BLaER1 treated with 17β-estradiol and CSF1 and Interleukin-3, amounts not matched to agents 10 nM and 100 nM (cell line): Measurements from ENCODE around the gene MTUS2.

ENCODE experiments used
- H3K27ac ChIP-seq, 11 experiments: shearing (Covaris generic); formaldehyde crosslinking; 2 replicates each; pipeline ENCODE4 v1.8.1; 2022
- H3K27me3 ChIP-seq, 11 experiments: shearing (Covaris generic); formaldehyde crosslinking; 2 replicates each; pipeline ENCODE4 v1.8.1; 2022
- H3K36me3 ChIP-seq, 11 experiments: shearing (Covaris generic); formaldehyde crosslinking; 2 replicates each; pipeline ENCODE4 v1.8.1; 2022
- H3K4me1 ChIP-seq, 10 experiments: shearing (Covaris generic); formaldehyde crosslinking; 2 replicates each; pipeline ENCODE4 v1.8.1; 2022
- H3K4me2 ChIP-seq, 11 experiments: shearing (Covaris generic); formaldehyde crosslinking; 2 replicates each; pipeline ENCODE4 v1.8.1; 2022
- H3K4me3 ChIP-seq, 10 experiments: shearing (Covaris generic); formaldehyde crosslinking; 2 replicates each; pipeline ENCODE4 v1.8.1; 2022
- H3K9ac ChIP-seq, 11 experiments: shearing (Covaris generic); formaldehyde crosslinking; 2 replicates each; pipeline ENCODE4 v1.8.1; 2022
- H3K9me3 ChIP-seq, 11 experiments: shearing (Covaris generic); formaldehyde crosslinking; replicated peaks in 1 of 11; 2 replicates each; pipeline ENCODE4 v1.8.1; 2022
- H4K20me1 ChIP-seq, 11 experiments: shearing (Covaris generic); formaldehyde crosslinking; 2 replicates each; pipeline ENCODE4 v1.8.1; 2022
- Cebpa-rat ChIP-seq, 11 experiments: shearing (Covaris generic); IDR thresholded peaks; 2 replicates each; pipeline ENCODE4 v1.8.1; 2022

MTUS2 gene

GRCh38 chr13:29487466-29488454 is 667.6 kb downstream of the MTUS2 start:
- H3K4me2 ChIP-seq: peak overlapping the region in 1 of 11 experiments; percentile 67; a peak in 1 of 22 replicates
- TF ChIP-seq Cebpa-rat (IDR thresholded peaks at IDR 0.05): no peak
- no peaks in the 10 kb centered on the region for H3K36me3 ChIP-seq
- H3K27me3 ChIP-seq: no peaks in the 10 kb centered on the region; a peak in 1 of 22 replicates
- H3K9ac ChIP-seq: no peak overlapping the region
- no peak overlapping the region for H3K27ac ChIP-seq
- H3K9me3 ChIP-seq: no peaks in the 10 kb centered on the region
- H3K4me3 ChIP-seq: no peak overlapping the region
- peaks cover 0 to 10% (median 5%) of the 10 kb centered on the region in 11 experiments; a peak in 9 of 22 replicates for H4K20me1 ChIP-seq
- H3K4me1 ChIP-seq: peaks cover 23 to 50% (median 34%) of the 10 kb centered on the region in 10 experiments

- peaks cover 3 to 28% (median 20%) of the 10 kb centered on the region in 10 experiments; a peak in 19 of 20 replicates for H3K4me1 ChIP-seq
- no peaks in the 10 kb centered on the region for H4K20me1 ChIP-seq
- no peak overlapping the region for H3K4me3 ChIP-seq
- TF ChIP-seq Cebpa-rat (IDR thresholded peaks at IDR 0.05): no peak
- no peaks in the 10 kb centered on the region for H3K9me3 ChIP-seq
- no peaks in the 10 kb centered on the region; a peak in 1 of 22 replicates for H3K27me3 ChIP-seq
- no peaks in the 10 kb centered on the region for H3K36me3 ChIP-seq
- no peak overlapping the region for H3K9ac ChIP-seq
- H3K4me2 ChIP-seq: peak overlapping the region in 1 of 11 experiments; percentile 24; a peak in 2 of 22 replicates
- no peak overlapping the region for H3K27ac ChIP-seq
Measured at GRCh38 chr13:29489650-29490560, 669.8 kb downstream of the MTUS2 start.

- Histone ChIP-seq H3K27me3 (no peaks in the 10 kb centered on the region; a peak in 1 of 22 replicates), H3K36me3 (no peaks in the 10 kb centered on the region), H3K4me2 (no peak overlapping the region), H3K9me3 (no peaks in the 10 kb centered on the region), H3K4me1 (peaks cover 6 to 28% (median 17%) of the 10 kb centered on the region in 10 experiments), H3K9ac (no peak overlapping the region), H4K20me1 (no peaks in the 10 kb centered on the region), H3K4me3 (no peak overlapping the region), H3K27ac (no peak overlapping the region)
- TF ChIP-seq Cebpa-rat (IDR thresholded peaks at IDR 0.05): no peak
Measured at GRCh38 chr13:29490561-29490885, 670.4 kb downstream of the MTUS2 start.

DNA sequence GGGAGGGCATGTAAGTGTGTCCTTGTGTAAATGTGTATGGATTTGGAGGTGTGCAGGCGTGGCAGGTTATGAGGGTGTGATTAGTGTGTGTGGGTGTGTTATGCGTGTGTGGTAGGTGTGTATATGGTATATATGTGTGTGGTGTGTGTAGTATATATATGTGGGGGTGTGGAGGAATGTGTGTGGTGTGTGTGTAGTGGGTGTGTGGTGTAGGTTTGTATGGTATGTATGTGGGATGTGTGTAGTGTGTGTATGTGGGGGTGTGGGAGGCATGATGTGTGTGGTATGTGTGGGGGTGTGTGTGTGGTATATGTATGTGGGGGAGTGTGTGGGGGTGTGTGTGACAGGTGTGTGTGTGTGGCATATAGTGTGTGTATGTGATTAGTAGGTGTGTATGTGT is 671.1 kb downstream of the MTUS2 start:
- Histone ChIP-seq H3K36me3 (no peaks in the 10 kb centered on the region), H3K9ac (no peak overlapping the region), H3K9me3 (no peaks in the 10 kb centered on the region), H3K4me2 (no peak overlapping the region), H3K27ac (no peak overlapping the region), H3K4me3 (no peak overlapping the region), H4K20me1 (peaks cover 0 to 5% (median 0%) of the 10 kb centered on the region in 11 experiments; a peak in 2 of 22 replicates), H3K27me3 (no peaks in the 10 kb centered on the region), H3K4me1 (peaks cover 13 to 31% (median 21%) of the 10 kb centered on the region in 10 experiments)
- no peak for TF ChIP-seq Cebpa-rat (IDR thresholded peaks at IDR 0.05)

DNA sequence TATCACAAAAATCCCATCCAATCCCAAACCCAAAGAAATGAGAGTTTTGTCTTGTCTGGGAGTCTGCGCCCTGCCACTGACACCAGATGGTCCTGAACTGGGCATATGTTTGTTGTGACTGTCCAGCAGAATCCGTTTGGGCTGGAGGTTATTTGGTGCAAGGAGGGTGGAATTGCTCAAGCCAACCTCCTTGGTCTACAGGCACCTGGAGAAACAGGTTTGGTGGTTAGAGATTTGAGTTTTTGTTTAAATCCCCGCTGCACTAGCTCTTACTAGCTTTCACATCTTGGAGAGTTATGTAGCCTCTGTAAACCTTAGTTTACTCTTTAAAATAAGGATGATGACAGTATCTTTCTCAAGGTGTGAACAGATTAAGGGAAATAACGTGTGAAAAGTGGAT is 673.7 kb downstream of the MTUS2 start:
- H4K20me1 ChIP-seq: peaks cover 0 to 5% (median 0%) of the 10 kb centered on the region in 11 experiments; a peak in 2 of 22 replicates
- no peak for TF ChIP-seq Cebpa-rat (IDR thresholded peaks at IDR 0.05)
- no peaks in the 10 kb centered on the region for H3K27me3 ChIP-seq
- peaks cover 22 to 32% (median 27%) of the 10 kb centered on the region in 10 experiments for H3K4me1 ChIP-seq
- no peak overlapping the region for H3K4me3 ChIP-seq
- no peak overlapping the region for H3K27ac ChIP-seq
- H3K9ac ChIP-seq: no peak overlapping the region
- no peaks in the 10 kb centered on the region for H3K9me3 ChIP-seq
- H3K36me3 ChIP-seq: no peaks in the 10 kb centered on the region
- H3K4me2 ChIP-seq: no peak overlapping the region

DNA sequence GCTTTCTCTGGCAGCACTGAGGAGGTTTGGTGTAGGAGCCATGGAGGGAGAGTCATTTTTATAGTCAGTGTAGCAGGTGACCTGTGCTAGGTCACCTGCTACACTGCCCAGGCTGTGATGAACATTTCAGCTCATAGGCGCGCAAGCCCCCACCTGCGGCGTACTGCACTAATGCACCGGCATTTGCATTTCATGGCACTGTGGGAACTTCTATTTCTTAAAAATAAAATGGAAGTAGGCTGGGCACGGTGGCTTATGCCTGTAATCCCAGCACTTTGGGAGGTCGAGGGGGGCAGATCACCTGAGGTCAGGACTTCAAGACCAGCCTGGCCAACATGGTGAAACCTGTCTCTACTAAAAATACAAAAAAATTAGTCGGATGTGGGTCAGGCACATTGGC is 674.4 kb downstream of the MTUS2 start:
- H3K4me1 ChIP-seq: peaks cover 22 to 32% (median 27%) of the 10 kb centered on the region in 10 experiments
- H3K9me3 ChIP-seq: no peaks in the 10 kb centered on the region
- H3K9ac ChIP-seq: no peak overlapping the region
- H3K4me3 ChIP-seq: no peak overlapping the region
- H4K20me1 ChIP-seq: peaks cover 0 to 5% (median 0%) of the 10 kb centered on the region in 11 experiments; a peak in 2 of 22 replicates
- no peaks in the 10 kb centered on the region for H3K36me3 ChIP-seq
- no peak for TF ChIP-seq Cebpa-rat (IDR thresholded peaks at IDR 0.05)
- no peaks in the 10 kb centered on the region for H3K27me3 ChIP-seq
- H3K4me2 ChIP-seq: peak overlapping the region in 2 of 11 experiments; percentile 6 to 95; a peak in 2 of 22 replicates
- no peak overlapping the region for H3K27ac ChIP-seq

- TF ChIP-seq Cebpa-rat (IDR thresholded peaks at IDR 0.05): no peak
- H3K27me3 ChIP-seq: no peaks in the 10 kb centered on the region; a peak in 1 of 22 replicates
- H4K20me1 ChIP-seq: peaks cover 0 to 5% (median 0%) of the 10 kb centered on the region in 11 experiments; a peak in 2 of 22 replicates
- peaks cover 30 to 37% (median 32%) of the 10 kb centered on the region in 10 experiments for H3K4me1 ChIP-seq
- no peak overlapping the region for H3K4me3 ChIP-seq
- H3K27ac ChIP-seq: peak overlapping the region in 8 of 11 experiments; percentile 3 to 59 (median 34); a peak in 8 of 22 replicates
- H3K9ac ChIP-seq: peak overlapping the region in 1 of 11 experiments; percentile 40; a peak in 1 of 22 replicates
- H3K36me3 ChIP-seq: no peaks in the 10 kb centered on the region
- H3K4me2 ChIP-seq: peak overlapping the region; percentile 72 to 95 (median 86)
- H3K9me3 ChIP-seq: no peaks in the 10 kb centered on the region
Measured at GRCh38 chr13:29496241-29496712, 676.1 kb downstream of the MTUS2 start.

- Histone ChIP-seq H3K9me3 (no peaks in the 10 kb centered on the region), H3K9ac (0 out of 22 replicates have a peak overlapping the region, but pooled peaks of 1 of the 11 experiments have one; percentile 10), H3K4me1 (peaks cover 30 to 37% (median 32%) of the 10 kb centered on the region in 10 experiments), H3K27ac (peak overlapping the region in 8 of 11 experiments; percentile 18 to 59 (median 34); a peak in 11 of 22 replicates), H3K4me3 (no peak overlapping the region), H3K4me2 (peak overlapping the region; percentile 72 to 95 (median 86)), H3K27me3 (no peaks in the 10 kb centered on the region; a peak in 1 of 22 replicates), H4K20me1 (peaks cover 0 to 5% (median 0%) of the 10 kb centered on the region in 11 experiments; a peak in 2 of 22 replicates), H3K36me3 (no peaks in the 10 kb centered on the region)
- no peak for TF ChIP-seq Cebpa-rat (IDR thresholded peaks at IDR 0.05)
Measured at GRCh38 chr13:29497137-29497654, 677.1 kb downstream of the MTUS2 start.
